Hippocampal formation (tissue), 2 donors: ENCODE results near the gene HSF5.
A peak's percentile ranks its signal among the peaks of the same experiment; 100 is the strongest.

Source experiments
- DNase-seq, 2 donors: peaks; one replicate each; lab custom pipeline; 2025; lab: John Stamatoyannopoulos, UW

HSF5 gene

DNA sequence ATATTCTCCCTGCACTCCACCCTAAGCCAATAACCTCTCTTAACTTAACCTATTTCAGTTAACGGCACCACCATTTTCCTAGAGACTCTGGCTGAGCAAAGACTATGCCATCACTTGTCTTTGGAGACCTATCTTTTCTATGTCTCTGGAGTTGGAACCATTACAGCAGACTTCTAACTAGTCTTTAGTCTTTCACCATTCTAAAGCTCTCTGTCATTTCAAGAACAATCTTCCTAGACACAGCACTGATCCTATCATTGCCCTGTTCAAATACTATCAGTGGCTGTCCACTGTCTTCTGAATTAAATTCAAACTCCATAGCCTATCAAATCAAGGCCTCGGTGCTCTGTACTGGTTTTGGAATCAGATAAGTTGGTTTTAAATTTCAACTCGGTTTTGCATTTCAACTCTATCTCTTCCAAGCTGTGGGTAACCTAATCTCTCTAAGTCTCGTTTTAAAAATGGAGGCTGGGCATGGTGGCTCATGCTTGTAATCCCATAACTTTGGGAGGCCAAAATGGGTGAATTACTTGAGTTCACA, 102.8 kb downstream of the HSF5 start:
- no peak for DNase-seq

DNA sequence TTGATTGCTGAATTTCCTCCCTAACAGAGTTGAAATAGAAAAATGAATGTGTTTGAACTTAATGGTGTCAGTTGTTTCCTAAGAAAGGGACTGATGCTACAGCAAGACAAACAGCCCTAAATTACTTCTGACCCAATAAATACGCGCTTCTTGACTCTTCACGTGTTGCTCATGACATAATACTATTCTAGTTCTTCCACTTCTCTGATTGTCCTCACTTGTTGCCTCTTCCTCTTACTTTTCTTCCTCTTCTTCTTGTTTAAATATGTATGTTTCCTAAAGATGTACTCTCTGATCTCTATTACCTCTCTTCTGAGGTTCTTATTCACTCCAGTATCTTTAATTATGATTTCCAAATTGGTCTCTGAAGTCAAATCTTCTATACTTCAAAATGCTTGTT, 103.3 kb downstream of the HSF5 start:
- DNase-seq: no peak

DNA sequence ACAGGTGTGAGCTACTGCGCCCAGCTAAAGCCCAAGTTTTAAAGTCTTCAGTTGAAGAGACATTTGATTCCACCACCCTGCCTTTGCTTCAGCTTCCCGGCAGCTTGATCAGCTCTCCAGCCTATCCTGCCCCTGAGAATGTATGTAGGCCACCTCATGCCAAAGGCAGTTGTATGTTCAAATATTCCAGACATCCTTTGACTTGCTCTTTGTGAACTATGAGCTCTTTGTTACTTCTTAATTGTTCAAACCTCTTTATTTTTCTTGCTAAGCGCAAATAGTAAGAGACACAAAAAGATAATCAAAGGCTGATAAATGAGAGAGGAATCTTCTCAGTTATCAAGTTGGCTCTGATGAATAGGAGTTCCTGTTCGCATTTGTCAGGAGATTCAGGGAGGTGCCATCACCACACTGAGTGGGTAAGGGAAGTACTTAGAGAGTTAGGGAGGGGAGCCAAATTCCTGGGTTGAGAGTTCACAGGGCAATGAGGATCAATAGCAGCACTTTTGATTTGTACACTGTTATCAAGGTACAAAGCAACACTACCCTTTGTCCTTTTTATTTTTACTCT, 104.2 kb downstream of the HSF5 start:
- no peak for DNase-seq

DNA sequence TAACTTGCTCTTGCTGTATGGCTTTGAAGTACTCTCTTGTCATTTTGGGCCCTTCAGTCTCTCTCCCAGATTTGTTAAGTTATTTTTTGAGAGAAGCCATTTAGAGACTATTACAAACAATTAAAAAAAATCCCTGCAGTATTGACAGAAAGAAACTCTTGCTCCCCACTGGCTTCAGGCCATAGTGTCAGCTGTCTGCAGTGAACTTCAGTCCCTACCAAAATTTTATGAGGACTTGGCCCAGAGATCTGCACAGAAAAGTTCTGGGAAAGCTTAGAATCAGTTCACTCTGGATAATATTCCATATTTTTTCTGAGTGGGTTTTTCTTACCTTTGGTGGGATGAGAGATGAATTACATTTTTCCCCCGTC, 105.4 kb downstream of the HSF5 start:
- DNase-seq: no peak

DNA sequence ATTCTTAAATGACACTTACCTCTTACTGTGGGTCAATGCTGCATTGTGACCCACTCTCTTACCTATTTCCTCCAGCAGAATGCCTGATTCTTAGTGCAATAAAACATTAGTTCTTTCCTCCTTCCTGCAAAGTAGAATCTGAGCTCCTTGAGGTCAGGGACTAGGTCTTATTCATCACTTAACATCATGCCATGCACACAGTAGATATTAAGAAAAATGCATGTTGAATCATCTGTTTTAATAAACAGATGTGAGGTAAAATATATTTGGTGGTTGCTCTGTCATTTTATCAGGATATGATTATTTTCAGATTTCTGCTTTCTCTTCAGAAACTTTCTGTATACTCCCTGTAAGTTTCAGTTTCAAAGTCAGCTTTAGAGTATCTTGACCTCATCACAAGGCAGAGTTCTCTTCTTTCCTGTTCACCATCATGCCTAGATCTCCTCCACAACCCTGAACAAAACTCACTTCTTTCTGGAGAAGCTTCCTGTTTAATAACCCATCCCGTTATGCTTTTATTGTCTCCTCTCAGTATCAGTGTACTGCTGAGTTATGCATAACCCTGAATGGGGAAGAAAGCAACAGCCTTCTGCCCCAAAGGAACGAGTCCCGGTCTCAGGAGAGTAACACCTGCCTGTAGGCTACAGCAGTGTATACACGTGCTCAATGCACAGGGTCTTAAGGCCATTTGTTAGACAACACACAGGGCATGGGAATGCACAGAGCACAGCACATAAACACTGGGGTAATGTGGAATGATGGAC, 105.9 kb downstream of the HSF5 start:
- DNase-seq: no peak

DNA sequence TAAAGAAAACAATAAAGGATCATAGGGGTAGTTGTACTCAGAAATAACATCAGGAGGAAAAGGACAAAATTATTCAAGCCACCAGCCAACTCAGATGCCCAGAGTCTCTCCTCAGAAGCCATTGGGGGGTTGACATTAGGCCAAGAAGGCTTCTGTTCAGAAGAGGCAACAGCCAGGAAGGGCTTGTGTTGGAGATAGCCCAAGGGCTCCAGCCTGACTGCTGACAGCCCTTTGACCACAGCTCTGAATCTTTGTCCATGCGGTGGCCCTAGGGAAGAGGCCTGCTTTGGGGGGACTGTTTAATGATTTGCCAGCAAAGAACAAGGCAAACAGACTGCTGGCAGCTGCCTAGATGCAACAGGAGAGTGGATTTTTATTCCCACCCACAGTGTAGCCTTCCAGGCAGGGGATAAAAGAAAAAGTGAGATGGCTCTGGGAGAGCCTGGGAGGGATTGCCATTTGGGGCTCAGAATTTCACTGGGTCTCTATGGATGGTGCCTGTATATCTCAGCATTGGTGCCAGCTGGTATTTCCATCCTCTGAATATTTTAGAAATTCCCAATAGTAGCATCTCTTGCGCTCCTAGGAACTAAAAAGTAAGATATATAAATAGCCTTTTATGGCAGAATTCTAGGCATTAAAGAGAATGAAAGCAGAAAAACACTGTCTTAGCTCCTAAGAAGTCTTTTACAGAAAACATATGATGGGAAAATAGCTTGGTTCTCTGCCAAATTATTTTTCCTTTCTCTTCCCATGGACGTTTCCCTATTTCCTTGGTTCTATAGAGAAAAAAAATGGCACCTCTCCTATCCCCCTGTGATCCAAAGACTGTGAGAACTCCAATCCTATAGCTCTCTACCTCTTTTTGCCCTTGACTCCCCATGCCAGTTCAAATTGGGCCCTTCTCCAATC, 106.8 kb downstream of the HSF5 start:
- peak in 1 of 2 donors; percentile 11 for DNase-seq

DNA sequence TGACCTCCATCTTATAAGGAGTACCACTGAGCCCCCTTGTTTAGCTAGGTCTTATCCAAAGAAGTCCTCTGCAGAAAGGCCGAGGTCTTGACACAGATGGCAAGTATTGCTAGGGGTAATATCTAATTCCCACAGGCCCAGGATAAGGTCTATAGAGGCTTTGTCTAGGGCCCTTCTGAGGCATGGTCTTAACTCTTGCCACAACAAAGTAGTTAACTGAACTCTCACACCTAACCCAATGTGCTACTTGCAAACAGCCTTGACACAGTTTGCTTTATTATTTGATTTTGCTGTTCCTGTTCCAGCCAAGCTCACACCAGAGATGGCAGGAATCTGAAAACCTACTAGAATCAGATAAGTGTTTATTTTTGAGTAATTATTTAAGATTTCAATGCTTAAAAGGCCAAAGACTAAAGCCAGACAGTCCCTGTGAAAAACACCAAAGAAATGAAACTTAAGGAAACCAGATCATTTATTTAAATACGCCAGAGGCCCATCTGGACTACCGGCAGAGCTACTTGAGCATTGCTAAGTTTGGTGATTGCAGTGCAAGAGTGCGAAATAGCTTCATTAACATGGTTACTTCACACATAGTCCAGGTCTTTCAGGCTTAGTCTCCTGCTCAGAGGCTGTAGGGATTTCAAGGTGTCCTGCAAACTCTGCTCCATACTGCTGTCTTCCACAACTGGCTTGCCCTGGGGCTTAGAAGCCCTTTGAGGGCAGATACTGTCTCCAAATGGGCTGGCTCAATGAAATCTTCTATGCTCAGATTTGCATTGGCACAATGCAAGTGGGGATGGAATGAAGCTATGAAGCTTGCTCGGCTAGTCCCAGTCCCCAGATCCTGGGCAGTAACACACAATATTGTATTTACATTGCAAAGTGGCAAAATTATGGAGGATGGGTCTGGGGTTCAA, 107.7 kb downstream of the HSF5 start:
- DNase-seq: no peak

DNA sequence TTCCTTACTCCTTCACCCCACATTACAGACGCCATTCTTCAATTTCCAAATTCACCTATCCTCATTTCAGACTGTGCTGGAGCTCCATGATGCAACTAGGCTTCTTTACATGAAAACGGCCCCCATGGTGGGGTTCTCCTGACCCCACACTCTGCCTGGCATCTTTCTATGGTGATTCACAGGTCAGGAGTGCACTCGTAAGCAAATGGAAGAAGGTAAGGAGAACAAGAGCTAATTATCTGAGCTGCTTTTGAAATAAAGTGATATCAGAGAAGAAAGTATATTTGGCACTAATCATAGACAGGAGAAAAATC, 108.7 kb downstream of the HSF5 start:
- no peak for DNase-seq

DNA sequence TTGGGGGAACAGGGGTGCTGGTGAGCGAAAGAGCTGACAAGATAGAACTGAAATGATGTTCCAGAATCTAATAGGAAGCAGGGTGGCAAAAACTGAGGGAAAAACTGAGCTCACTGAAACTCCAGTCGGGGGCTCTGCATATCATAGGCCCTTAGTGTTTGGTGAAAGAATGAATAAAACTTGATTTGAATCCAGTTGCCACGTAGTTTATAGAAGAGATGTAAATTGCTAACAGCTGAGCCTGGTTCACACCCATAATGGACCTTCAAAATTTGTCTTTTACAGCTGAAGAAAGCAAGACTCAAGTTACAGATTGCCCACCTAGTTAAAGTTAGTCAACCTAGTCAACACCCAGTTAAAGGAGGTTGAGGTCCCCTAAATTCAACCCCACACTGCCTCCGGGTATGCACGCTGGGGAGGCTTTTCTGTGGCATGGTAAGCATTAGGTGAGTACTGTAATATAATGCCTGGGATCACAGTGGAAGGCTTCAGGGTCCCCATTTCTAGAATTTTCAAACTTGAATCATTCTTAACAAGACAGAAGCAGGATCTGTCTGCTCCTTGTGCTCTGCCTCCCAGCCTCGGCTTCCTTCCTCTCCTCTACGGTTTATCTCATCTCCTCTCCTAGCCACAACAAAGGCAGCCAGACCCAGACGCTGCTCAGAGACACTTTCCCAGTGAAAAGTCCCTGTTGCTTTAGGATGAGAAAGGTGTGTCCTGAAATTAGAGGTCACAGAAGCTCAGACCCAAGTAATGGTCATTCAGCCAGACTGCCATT, 109.3 kb downstream of the HSF5 start:
- no peak for DNase-seq

DNA sequence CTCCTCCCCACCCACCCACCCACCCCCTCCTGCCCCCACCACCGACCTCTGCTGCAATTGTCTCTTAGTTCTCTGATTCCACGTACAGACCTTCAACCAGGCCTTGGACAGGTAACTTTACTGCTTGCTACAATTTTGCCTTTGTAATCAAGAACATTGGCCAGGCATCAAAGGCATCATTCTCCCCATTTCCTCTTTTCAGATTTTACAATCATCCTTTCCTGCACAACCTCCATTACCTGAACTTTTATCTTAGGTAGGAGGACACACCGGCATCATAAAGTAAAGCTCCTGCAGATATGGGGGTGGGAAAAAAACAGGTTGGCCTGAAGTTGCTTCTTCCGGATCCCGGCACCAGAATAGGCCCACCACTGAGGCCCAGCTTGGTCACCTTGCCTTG, 110.5 kb downstream of the HSF5 start:
- no peak for DNase-seq

DNA sequence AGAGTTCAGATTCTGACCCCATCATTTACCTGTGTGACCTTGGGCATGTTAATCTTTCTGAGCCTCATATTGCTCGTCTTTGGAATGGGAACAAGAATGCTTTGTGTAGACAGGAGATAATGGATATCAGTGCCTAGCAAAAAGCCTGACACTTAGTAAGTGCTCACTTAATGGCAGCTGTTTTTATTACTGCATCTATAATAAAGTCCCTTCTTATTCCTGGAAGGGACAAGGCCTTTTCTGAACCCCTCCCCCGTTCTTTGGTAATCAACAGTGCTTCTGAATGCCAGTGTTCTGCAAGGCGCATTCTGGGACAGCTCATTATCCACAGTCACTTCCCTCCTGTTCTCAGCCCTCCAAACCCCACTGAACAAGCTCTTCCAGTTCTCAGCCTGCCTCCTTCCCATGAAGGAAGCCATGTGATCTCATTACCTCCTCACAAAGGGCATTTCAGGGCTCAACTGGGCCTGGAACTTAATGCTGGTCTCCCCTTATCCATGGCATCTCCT, 111.1 kb downstream of the HSF5 start:
- DNase-seq: no peak

DNA sequence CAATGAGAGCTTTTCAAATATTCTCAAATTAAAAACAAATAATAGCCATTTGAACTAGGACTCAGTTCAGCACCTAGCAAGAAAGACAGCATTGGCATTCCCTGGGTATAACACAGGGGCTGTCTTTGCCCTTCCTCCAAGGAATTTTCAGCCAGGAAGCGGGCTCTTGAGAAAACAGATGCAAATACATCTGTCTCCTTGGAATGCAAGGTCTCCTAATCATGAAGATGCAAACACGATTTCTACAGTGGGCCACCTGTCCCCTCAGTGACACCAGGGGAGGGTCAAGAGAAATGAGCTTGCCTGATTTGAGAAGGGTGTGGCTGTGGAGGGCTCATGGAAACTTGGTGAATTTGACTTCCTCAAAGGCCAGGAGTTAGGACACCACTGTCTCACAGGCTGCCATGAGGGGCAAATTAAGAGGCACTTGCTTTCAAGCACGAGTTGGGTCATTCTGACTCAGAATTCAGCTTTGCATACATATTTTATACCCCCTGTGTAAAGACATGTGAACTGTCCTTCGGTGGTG, 111.7 kb downstream of the HSF5 start:
- DNase-seq: no peak

DNA sequence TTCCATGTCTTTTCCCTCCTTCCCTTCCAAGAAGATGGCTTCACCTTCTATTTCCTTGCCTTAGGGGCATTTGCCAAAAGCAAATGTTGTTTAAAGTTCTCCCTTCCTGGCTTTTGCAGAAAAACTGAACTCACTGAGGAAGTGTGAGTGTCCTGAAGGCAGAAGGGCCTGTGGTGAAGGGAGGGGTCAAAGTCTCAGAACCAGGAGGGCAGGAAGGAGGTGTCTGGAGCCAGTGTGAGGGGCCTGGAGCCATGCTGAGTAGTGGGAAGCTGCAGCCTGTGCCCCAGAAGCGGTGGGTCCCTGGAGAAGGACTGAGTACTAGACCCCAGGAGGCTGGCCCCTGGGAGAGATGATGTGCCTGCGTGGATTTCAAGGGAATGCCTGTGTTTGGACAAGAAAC, 112.4 kb downstream of the HSF5 start:
- no peak for DNase-seq

DNA sequence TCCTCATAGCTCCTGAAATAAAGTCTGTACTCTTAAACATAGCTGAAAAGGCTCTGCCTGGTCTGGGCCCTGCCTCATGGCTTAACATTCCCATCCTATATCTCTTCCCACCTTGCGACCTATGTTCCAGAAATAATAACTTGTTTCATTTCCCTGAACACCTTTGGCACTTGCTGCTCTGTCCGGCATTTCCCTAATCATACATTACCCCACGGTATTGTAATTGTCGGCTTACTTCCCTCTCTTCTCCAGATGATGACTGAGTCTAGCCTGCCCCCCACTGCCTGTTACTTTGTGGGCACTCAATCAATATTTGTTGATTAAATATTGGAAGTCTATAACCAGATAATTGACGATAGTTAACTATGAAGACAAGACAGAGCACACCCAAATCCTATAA, 113.0 kb downstream of the HSF5 start:
- no peak for DNase-seq

DNA sequence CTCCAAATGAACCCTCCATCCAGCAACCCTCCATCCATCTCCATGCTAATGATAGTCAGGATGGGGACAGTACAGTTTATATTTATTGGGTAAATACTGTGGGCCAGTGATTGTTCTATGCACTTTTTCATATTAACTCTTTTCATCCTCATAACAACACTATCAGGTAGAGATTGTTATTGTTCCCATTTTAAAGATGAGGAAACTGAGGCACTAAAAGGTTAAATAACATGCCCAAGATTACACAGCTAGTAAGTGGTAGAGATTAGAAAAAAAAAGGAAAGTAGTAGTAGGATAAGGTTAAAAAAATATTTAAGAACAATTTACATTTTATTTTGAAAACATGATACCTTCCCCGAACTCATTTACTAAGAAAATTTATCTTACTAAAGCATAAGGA, 114.3 kb downstream of the HSF5 start:
- no peak for DNase-seq

DNA sequence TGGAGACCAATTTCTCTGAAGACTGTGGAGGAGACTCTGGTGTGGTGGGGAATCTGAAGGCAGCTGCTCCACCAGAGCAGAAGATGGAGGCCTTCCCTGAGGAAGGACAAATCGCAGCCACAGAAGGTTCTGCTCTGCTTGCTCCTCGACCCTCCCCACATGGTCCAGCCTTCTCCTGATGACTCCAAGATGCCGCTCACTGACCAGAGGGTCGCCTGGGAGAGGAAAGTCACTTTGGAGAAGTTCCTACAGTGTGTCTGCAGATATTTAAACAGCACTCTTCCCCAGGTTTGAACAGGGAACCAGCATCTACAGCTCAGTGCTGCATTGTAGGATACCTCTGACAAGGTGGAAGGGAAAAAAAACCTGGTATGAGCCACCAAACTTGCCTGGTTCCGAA, 115.2 kb downstream of the HSF5 start:
- DNase-seq: no peak

DNA sequence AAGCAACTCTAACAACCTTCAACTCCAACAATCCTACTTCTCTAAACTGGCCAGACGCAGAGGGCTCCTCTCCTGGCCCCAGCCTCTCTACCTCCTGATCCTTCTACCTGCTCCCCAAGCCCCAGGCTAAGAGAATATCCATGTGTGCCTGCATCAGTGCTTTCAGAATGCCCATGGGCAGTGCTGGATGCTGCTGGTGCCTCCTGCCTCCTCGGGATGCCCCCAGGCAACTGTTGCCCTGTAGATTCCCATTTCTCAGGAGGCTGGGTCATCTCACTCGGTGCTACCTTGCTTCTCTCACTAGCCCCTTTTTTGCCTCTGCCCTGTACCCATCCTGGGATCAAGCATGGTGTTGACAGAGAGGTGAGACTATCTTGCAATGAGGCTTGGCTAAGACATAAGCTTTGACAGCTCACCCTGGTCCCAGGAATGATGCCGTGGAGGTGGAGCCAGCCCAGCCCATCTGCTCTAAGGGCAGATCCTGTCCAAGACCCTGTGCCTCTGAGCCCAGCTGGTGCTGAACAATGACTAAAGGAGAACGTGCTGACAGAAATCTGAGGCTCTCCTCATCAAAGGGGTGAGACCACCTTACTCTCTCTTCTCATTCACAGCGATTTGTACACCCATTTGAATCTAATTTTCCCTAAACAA, 116.8 kb downstream of the HSF5 start:
- no peak for DNase-seq

DNA sequence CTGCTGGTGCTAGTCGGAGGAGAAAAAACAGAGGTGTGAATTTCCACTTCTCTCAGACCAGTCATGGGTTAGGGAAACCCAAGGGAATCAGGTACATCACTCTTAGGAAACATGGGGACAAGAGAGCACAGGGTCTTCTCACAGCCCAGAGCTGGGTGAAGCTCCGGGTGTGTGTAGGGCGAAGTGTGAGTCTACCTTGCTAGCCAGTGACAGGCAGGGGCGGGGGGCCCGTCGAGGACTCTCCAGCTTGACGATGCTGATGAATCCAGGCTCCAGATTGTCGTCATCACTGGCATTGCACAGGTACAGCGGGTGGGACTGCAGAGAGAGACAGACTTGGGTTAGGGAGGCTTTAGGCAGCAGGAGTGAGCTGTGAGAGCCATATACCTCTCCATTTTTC, 117.5 kb downstream of the HSF5 start:
- DNase-seq: no peak

DNA sequence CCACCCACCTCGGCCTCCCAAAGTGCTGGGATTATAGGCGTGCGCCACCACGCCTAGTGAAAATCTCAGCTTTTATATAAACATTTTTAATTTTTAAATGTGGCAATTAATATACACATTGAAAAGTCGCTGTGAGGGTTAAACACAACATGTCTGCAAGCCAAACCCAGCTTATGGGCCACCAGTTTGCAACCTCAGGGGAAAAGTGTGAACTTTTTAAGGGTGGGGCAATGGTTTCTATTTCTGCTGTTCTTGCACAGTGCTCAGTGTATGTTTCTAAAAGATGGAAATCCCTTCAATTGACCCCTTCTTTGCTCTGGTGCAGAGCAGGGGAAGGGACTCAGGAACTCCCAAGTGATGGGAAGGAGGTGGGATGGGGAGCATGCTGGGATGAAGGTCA, 117.9 kb downstream of the HSF5 start:
- no peak for DNase-seq
